ENCODE measurements around the gene TRAIP. TPM values are rescaled to one million over a fixed set of nuclear protein-coding genes. Genes with fewer than 3 reads are reported as not detected.

The TRAIP gene
- total RNA-seq, 1 donor from 2014 or later: 6.4 TPM

GRCh38 chr3:49880581-49881315 is 24.4 kb upstream of the TRAIP start:
- DNase-seq (no peak), ATAC-seq (ENCODE audit: low read depth) (no peak)
- Mint-ChIP-seq H3K9me3 (no peaks in the 10 kb centered on the region), H3K36me3 (ENCODE audit: low read depth) (no peaks in the 10 kb centered on the region), H3K4me3 (no peak overlapping the region), H3K4me1 (no peaks in the 10 kb centered on the region), H3K27me3 (peaks cover 1% of the 10 kb centered on the region), H3K27ac (no peak overlapping the region)
- TF ChIP-seq CTCF (IDR thresholded peaks at IDR 0.05): no peak
- CTCF ChIA-PET: no interaction called here
- intact Hi-C loops (cut with micrococcal nuclease): no loop called here
- POLR2A ChIA-PET: no interaction called here

DNA sequence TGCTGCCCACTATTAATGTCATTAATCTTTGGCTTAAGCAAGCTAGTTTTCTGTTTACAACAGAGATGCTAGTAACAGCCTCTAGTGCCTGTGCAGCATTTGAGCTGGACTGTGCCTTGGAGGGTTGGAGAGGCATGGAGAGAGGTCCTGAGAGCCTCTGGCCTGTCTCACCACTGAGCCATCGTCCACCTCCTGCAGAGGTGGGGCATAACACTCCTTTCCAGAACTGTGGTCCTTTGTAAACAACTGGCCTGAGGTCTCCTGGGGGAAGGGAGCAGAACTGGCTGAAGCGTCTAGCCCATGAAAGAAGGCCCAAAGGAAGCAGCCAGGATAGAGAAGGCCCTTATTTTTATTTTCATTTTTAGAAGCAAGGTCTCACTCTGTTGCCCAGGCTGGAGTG is 23.4 kb upstream of the TRAIP start:
- no peak overlapping the region for H3K4me3 Mint-ChIP-seq
- POLR2A ChIA-PET: no interaction called here
- CTCF ChIA-PET: no interaction called here

GRCh38 chr3:49878686-49879085 is 22.3 kb upstream of the TRAIP start:
- no peak overlapping the region for H3K4me3 Mint-ChIP-seq
- ATAC-seq (ENCODE audit: low read depth) (no peak), DNase-seq (no peak)
- CTCF ChIA-PET: no interaction called here
- no peaks in the 10 kb centered on the region for H3K4me1 Mint-ChIP-seq
- H3K27ac Mint-ChIP-seq: no peak overlapping the region
- intact Hi-C loops (cut with micrococcal nuclease): no loop called here
- H3K27me3 Mint-ChIP-seq: peaks cover 1% of the 10 kb centered on the region
- no peak for TF ChIP-seq CTCF (IDR thresholded peaks at IDR 0.05)
- no peaks in the 10 kb centered on the region for H3K9me3 Mint-ChIP-seq
- POLR2A ChIA-PET: no interaction called here
- H3K36me3 Mint-ChIP-seq (ENCODE audit: low read depth): no peaks in the 10 kb centered on the region

More for the DNA sequence above, 23.4 kb upstream of the TRAIP start:
- H3K4me1 Mint-ChIP-seq: no peaks in the 10 kb centered on the region
- no peak overlapping the region for H3K27ac Mint-ChIP-seq
- ATAC-seq (ENCODE audit: low read depth) (no peak), DNase-seq (no peak)
- H3K9me3 Mint-ChIP-seq: no peaks in the 10 kb centered on the region
- no peak for TF ChIP-seq CTCF (IDR thresholded peaks at IDR 0.05)
- H3K27me3 Mint-ChIP-seq: peaks cover 1% of the 10 kb centered on the region
- H3K36me3 Mint-ChIP-seq (ENCODE audit: low read depth): no peaks in the 10 kb centered on the region
- intact Hi-C loops (cut with micrococcal nuclease): no loop called here

GRCh38 chr3:49877716-49878115 is 21.4 kb upstream of the TRAIP start:
- ChIA-PET CTCF (no interaction called here), POLR2A (no interaction called here)
- H3K9me3 Mint-ChIP-seq: no peaks in the 10 kb centered on the region
- intact Hi-C loops (cut with micrococcal nuclease): no loop called here
- H3K4me1 Mint-ChIP-seq: peaks cover 3% of the 10 kb centered on the region
- no peak for ATAC-seq (ENCODE audit: low read depth)
- no peak overlapping the region for H3K27ac Mint-ChIP-seq
- TF ChIP-seq CTCF (IDR thresholded peaks at IDR 0.05): no peak
- H3K27me3 Mint-ChIP-seq: peaks cover 1% of the 10 kb centered on the region
- H3K4me3 Mint-ChIP-seq: no peak overlapping the region
- DNase-seq: no peak
- no peaks in the 10 kb centered on the region for H3K36me3 Mint-ChIP-seq (ENCODE audit: low read depth)

GRCh38 chr3:49876567-49876966 is 20.2 kb upstream of the TRAIP start:
- no peak for TF ChIP-seq CTCF (IDR thresholded peaks at IDR 0.05)
- Mint-ChIP-seq H3K27me3 (peaks cover under 1% of the 10 kb centered on the region), H3K36me3 (ENCODE audit: low read depth) (no peaks in the 10 kb centered on the region), H3K9me3 (no peaks in the 10 kb centered on the region), H3K4me1 (peaks cover 4% of the 10 kb centered on the region), H3K4me3 (no peak overlapping the region), H3K27ac (no peak overlapping the region)
- DNase-seq: no peak
- intact Hi-C loops (cut with micrococcal nuclease): no loop called here
- ChIA-PET CTCF (no interaction called here), POLR2A (no interaction called here)
- ATAC-seq (ENCODE audit: low read depth): no peak

All from activated B cell treated with CpG ODN at 0.5 μM for 24 hours (primary cell).